Left colon (tissue), 2 donors: ENCODE data around the gene GAPDH. TPM values are rescaled to one million over a fixed set of nuclear protein-coding genes. Genes with fewer than 3 reads are reported as not detected.

ENCODE experiments used
- ATAC-seq: fragments of 200-7000 bp; cut with Tn5 transposase; one replicate; pipeline ENCODE4 v1.9.1; 2020; ENCODE audit warnings: mild to moderate bottlenecking, moderate library complexity
- DNase-seq, 2 donors: peaks; one replicate each; pipeline ENCODE4 v3.0.0-alpha.2; 2020
- intact Hi-C, 2 donors: fragments of 100-400 bp; cut with DNase I in 1 of 2; cut with micrococcal nuclease in 1 of 2; formaldehyde crosslinking; loops; one replicate each; pipeline versions ENCODE4 v1.11.2 to v1.14.0; 2022; cut with DNase I, micrococcal nuclease
- total RNA-seq, 2 donors: library from RNA; stranded (reverse); fragmentation: NEBNext Ultra II Directional; extraction: Animal tissue kit (Norgen Biotek cat#: 25700); gene quantifications; one replicate each; pipeline ENCODE4 v1.2.1, GENCODE V29; 2021
- donor health status: DM: no; HTN: no; CAD: no.
- donor health status: DM: yes; HTN: yes; CAD: no.

Gene GAPDH
- total RNA-seq, 2 donors from 2014 or later: 2,230 to 2,756 TPM

DNA sequence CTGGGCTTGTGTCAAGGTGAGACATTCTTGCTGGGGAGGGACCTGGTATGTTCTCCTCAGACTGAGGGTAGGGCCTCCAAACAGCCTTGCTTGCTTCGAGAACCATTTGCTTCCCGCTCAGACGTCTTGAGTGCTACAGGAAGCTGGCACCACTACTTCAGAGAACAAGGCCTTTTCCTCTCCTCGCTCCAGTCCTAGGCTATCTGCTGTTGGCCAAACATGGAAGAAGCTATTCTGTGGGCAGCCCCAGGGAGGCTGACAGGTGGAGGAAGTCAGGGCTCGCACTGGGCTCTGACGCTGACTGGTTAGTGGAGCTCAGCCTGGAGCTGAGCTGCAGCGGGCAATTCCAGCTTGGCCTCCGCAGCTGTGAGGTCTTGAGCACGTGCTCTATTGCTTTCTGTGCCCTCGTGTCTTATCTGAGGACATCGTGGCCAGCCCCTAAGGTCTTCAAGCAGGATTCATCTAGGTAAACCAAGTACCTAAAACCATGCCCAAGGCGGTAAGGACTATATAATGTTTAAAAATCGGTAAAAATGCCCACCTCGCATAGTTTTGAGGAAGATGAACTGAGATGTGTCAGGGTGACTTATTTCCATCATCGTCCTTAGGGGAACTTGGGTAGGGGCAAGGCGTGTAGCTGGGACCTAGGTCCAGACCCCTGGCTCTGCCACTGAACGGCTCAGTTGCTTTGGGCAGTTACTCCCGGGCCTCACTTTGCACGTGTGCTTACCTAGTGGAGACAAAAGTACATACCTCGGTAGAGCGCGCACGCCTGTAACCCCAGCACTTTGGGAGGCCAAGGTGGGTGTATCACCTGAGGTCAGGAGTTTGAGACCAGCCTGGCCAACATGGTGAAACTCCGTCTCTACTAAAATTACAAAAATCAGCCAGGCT lies 4.3 kb downstream of the GAPDH start:
- no peak for ATAC-seq
- no peak for DNase-seq
- intact Hi-C loops: loop anchor here in 1 of 2 donors (10.0 kb wide), 2 partner anchors 114 to 204 kb away; no protein-coding TSS in a partner anchor

DNA sequence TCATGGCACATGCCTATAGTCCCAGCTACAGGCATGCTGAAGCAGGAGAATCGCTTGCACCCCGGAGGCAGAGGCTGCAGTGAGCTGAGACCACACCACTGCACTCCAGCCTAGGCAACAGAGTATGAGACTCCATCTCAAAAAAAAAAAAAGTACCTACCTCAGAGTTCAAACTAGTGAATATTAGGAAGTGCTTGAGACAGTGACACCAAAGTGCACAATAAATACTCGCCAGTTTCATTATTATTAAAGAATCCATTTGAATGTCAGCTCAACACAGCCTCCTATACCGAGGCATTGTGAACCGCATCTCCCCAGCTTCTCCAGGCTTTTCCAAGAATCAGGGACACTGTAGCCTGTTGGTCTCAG lies 5.0 kb downstream of the GAPDH start:
- ATAC-seq: no peak
- intact Hi-C loops: loop anchor here in 1 of 2 donors (10.0 kb wide), 2 partner anchors 114 to 204 kb away; no protein-coding TSS in a partner anchor
- DNase-seq: no peak

DNA sequence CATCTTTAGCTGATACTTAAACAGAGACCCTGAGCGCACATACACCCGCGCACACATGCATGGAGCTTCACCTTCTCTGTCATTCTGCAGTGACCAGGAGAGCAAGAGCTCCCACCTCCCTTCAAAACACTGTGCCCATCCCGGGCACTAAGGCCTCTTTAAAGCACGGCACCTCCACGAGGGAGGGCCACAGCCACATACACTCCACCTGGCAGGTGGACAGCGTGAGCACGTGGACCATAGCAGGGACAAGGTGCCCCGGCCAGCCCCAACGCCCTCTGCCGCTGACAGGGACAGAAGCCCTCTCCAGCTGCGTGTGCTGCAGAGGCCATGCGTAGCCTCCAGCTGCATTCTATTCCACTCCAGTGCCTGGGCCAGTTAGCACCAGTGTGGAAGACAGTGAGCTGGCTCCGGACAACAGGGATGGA lies 5.4 kb downstream of the GAPDH start:
- intact Hi-C loops: loop anchor here in 1 of 2 donors (10.0 kb wide), 2 partner anchors 115 to 205 kb away; no protein-coding TSS in a partner anchor
- no peak for DNase-seq
- ATAC-seq: peak; percentile 28

DNA sequence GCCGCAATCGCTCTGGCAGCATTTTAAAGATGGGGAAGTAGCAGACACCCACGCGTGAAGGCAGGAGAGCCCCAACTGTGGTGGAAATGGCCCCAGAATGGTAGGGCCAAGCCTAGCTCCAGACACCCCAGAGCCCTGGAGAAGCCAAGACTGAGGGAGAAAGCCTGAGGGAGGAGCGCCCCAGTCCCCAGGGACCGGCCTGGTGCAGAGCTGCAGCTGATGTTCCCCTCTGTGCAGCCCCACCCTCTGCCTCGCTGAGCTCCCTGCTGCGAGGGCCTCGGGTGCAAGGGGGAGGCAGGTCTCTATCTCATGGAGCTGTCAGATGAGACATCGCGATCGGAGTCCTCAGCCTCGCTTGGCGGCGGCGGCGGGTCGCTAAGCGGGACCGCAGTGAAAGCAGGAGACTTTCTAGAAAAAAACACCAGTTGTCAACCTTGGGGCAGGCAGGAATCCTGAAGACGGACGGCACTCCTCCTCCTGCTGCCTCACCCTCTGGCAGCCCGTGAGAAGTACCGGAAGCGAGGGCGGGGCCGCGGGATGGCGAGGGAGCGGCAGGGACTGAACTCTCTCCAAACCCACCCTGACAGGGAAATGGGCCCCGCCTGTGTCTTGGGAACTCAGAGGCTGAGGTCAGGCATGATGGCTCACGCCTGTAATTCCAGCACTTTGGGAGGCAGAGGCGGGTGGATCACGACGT lies 6.0 kb downstream of the GAPDH start:
- ATAC-seq (peak; percentile 80), DNase-seq (peak; percentile 95 to 97)
- intact Hi-C loops: no loop called here

DNA sequence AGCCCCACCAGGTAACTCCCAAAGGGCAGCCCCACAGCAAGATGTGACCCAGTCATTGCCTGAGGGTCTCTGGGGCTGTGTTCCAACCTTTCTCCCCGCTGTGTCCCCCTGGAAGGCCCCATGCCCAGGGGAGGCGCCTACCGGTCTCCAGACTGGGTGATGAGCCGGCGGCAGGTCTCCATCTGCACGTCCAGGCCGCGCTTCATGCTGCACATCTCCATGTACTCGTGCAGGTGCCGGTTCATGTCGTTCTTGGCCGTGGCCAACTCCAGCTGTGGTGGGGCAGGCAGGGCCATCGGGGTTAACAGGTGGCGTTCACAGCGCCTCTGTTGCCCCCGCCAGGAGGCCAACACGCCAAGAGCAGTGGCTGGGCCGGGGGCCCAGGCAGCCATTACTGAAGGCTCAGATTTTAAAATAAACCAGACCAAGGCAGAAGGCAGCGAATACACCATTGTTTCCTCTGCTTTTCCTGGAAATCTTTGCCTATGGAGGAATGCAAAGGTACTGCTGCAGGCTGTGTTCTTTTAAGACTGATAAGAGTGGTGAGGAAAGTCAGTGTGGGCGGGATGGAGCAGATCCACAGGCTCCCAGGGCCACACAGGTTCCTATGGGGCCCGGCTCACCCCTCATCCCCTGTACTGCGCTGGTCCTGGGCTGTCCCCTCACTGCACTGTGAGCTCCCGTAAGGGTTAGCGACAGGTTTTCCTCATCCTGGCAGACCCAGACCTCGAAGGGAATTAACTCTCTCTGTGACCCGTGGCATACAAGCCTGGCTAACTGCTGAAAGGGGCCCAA lies 7.3 kb downstream of the GAPDH start:
- DNase-seq: no peak
- intact Hi-C loops: no loop called here
- ATAC-seq: peak; percentile 10

DNA sequence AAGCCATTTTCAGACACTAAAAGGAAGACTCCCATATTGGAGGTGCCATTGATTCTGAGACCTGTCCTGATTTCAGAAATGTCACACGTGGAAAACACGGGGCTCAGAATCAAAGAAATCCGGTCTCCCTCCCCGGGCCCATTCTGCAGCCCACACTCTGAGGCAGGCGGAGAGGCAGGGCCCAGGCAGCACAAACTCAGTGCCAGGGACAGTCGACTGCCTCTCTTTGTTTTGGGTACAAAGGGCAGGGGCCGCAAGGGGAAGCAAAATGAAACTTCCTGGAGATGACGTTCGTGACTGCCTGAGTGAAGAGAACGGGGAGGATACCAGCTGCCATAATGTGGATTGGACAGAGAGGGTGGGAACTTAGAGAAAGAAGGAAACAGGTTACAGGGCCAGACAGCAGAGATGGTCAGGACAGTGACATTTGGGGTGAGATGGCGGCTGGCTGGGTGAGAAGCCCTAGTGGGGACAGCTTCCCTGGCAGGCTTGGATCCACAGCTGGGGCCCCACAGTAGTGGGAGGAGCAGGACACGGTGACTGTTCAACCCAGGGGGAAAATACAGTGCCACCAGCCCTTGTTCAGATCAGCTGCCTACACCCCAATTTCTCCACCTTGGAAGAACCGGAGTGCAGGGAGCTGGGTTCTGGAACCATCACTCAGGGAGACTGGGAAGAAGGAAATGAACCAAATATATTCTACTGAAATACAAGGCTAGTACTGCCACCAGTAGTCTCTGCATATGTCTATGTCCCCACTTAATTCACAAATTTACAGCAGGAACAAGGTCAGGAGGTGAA lies 8.1 kb downstream of the GAPDH start:
- intact Hi-C loops: no loop called here
- DNase-seq: peak; percentile 78 to 87
- ATAC-seq: peak; percentile 72

DNA sequence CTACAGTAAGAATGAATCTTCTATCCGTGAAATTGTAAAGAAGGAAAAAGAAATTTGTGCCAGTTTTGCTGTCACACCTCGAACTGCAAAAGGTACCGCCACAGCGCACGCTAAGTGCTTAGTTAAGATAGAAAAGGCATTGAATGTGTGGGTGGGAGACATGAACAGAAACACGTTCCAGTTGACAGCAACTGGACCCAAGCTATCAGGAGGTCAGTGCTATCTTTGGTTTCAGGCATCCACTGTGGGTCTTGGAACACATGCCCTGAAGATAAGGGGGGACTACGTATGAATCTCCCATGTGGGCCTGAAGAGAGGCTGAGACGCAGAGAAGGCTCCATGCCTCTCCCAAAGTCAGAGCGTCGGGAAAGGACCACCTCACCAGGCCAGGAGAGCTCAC lies 11.7 kb downstream of the GAPDH start:
- ATAC-seq: no peak
- no peak for DNase-seq
- intact Hi-C loops: no loop called here

DNA sequence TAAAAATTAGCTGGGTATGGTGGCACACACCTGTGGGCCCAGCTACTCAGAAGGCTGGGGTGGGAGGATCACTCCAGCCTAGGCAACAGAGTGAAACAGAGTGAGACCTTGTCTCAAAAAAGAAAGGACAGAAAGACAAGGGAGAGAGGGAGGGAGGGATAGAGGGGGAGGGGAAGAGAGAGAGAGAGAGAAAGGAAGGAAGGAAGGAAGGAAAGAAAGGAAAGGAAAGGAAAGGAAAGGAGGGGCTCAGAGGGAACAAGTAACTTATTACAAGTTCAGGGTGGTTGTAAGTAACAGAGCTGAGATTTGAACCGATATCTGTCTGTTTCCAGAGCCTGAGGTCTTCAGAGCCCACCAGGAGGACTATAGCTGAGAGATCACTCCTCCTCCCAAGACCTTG lies 13.2 kb downstream of the GAPDH start:
- DNase-seq: no peak

DNA sequence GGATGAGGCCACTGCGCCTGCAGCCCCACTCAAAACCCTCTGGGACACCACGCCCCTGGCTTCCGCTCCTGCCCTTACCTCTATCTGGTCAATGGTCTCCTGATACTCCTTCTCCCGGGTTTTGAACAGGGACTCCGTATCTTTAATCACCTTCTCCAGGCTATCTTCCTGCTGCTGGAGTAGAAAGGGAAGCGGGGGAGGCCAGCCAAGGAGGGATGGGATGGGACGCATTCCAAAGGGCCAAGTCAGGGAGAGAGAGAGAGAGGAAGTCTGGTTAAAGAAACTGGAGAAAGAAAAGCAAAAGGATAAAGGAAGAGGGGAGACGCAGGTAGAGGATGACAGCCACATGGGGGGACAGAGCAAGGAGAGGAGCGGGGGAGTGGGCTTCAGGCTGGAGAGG lies 13.7 kb downstream of the GAPDH start:
- no peak for DNase-seq
- no peak for ATAC-seq

More for the DNA sequence above, 13.2 kb downstream of the GAPDH start:
- ATAC-seq: no peak
- intact Hi-C loops: no loop called here

DNA sequence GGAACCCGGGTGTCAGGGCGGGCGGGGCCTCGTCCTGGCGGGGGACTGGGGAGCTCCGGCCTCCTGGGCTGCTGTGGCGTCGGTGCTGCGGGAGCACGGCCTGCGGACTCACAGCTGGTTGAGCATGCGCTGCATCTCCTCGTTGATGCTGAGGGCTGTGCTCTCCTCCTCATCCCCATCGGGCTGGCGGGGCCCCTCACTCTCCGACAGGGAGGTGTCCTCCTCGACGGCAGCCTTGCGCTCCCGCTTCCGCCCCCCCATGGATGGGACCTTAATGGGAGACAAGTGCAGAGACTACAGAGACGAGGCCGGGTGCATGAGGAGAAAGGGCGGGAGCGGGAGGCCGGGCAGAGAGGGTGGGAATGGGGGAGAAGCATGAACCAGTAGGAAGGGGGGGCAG lies 14.2 kb downstream of the GAPDH start:
- intact Hi-C loops: no loop called here
- ATAC-seq: no peak
- DNase-seq: no peak

More for the DNA sequence above, 13.7 kb downstream of the GAPDH start:
- intact Hi-C loops: no loop called here

DNA sequence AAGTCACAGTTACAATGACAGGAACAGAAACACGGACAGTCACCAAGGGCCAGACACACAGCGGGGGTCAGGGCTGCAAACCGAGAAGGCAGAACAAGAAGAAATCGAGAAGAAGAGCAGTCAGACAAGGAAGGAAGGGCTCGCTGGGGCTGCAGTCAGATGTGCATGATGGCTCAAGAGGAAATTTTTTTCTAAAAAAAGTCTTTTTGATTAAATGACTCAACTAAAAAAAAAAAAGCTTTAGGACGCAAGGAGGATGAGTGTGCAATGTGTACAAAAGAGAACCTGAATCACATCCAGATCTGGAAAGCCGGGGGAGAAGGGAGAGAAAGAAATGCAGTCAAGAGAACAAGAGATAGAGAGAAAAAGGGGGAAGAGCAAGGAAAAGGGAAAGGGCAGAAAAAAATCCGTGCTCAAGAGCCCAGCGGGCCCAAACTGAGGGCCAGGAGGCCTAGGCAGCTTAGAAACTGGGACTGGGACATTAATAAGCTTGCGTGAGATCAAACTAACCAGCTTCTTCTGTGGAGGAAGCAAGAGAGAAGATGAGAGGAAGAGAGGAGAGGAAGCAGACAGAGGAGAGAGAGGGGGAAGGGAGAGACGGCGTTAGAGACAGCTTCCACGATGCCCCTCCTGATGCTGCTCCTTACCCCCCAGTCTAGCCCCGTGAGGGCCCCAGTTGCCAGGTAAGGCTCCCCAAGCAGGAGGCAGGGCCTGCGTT lies 14.8 kb downstream of the GAPDH start:
- DNase-seq (no peak), ATAC-seq (no peak)
- intact Hi-C loops: no loop called here

DNA sequence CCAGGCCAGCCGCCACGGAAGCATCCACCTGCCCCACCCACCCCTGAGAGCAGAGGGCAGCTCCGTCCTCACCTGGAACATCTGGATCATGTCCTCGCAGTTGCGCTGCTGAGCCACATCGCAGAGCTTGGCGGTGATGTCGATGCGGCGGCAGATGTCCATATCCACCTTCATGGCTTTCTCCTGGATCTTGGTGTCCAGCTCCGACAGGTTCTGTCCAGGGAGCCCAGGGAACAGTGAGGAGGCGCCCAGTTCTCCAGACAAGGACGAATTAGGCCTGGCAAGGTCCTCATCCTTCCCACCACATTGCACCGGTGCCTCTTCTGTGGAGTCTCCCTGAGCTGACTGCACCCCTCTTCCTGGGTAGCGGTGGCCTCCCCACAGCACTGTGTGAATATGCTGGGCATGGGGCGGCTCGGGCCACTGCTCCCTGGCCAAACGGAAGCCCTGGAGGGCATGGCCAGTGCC lies 15.4 kb downstream of the GAPDH start:
- intact Hi-C loops: no loop called here
- DNase-seq: no peak
- no peak for ATAC-seq

DNA sequence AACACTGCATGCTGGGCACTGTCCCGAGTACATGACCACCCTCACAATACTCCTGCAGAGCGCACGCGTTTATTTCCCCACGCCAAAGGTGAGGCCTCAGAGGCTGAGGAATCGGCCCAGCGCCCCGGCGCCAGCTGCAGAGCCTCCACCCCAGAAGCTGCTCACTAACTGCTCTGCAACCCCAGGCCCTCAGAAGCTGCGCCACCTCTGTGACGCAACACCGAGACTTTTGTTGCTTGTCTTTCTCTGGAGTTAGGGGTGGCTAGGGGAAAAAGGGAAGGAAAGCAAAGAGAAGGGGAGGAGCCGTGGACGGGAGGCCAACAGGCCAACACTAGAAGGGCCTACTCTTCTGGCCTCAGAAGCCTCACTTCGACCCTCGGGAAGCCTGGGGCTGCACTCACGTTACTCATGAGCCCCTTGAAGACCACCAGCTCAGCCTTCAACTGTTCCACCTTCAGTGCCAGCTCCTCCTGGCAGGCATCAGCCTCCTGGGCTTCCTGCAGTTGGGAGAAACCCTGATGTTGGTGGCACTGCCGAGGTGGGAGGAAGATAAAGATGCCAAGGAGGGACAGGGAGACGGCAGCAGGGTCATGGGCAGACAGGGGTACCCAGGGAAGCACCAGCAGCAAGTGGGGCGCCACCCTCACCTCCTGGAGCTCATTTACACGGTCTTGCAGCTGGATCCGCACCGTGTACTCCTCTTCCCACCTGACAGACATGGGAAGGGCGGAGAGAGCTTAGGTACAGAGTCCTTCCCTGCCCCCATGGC lies 16.2 kb downstream of the GAPDH start:
- ATAC-seq (no peak), DNase-seq (no peak)
- intact Hi-C loops: no loop called here

DNA sequence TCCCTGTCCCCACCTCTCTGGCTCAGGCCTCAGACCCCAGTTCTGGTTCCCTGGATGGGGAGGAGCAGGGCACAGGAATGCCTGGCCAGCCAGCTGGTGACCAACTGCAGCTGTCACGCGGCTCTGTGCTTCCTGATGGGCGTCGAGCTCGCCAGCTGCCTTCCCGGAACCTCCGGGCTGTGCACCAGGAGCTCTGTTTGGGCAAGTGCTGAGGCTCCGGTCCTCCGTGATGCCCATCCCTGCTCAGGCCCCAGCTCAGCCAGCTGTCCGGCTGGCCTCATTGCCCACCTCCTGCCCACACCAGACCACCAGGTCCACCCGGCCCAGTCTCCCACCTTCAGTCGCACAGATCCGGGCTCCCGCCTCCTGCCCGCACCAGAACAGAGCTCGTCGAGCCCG lies 16.7 kb downstream of the GAPDH start:
- peak; percentile 55 to 70 for DNase-seq
- peak; percentile 49 for ATAC-seq
- intact Hi-C loops: no loop called here

DNA sequence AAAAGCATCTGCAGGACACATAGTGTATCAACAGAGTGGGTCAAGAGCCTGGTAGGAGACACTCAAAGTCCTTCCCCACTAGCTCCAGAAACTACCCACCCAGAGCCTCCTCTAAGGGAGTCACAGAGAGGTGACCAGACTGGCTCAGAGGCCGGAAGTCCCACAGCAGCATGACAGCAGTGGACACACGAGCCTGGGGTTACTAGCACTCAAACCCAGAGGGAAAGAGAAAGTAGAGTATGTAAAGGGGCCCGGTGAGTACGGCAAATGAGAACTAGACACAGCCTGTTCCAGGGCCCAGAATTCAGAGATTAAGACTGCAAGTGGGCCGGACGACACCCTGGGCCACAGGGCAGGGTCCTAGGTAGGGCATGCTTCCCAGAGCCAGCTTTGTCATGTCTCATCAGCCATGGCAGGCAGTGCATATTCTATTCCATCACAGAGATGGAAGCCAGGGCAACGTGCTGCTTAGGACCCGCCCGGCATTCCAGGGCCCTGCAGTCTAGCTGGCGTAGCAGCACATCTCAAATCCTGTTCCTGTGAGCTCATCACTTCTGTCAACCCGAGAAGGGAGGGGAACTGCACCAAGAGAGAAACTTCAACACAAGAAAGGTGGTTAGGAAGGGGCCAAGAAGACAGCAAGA lies 17.3 kb downstream of the GAPDH start:
- intact Hi-C loops: no loop called here
- DNase-seq (no peak), ATAC-seq (no peak)

DNA sequence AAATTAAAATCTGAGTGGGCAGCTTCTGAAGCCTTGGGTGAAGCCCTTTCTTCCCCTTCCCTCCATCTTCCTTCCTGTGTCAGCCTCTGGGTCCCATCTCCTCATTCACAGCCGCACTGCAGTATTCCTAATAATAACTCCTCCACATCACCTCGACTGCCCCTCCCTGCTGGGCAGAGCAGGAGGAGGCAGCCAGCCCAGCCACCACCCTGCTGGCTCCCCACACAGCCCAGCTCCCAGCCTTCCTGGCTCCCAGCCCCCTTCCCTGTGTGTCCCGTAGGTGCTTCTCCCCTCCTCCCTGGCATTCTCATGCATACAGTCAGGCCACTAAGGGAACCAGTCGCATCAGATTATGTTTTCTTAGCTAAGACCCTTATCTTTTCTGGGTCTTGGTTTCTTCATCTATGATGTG lies 17.8 kb downstream of the GAPDH start:
- no peak for DNase-seq
- intact Hi-C loops: no loop called here
- ATAC-seq: peak; percentile 23
